Lung (tissue), 12 donors: ENCODE data around the gene PRDM12. TPM values are rescaled to one million over a fixed set of nuclear protein-coding genes. Genes with fewer than 3 reads are reported as not detected.
"Not testable (repeated sequence)": the region's sequence is repeated elsewhere in the genome, so short reads cannot be mapped to it uniquely, and the experiment has no call there.

Source experiments
- ATAC-seq: fragments of 200-7000 bp; cut with Tn5 transposase; one replicate; pipeline ENCODE4 v1.9.1; 2020; ENCODE audit warnings: moderate number of reproducible peaks; ENCODE audit not compliant: insufficient read depth, low FRiP score
- DNase-seq, 3 donors: peaks; one replicate each; pipeline ENCODE4 v3.0.0-alpha.2; 2013 to 2017
- H3K27ac ChIP-seq, 2 donors: one replicate each; pipeline ENCODE4 v1.5.1; 2013; ENCODE audit warnings: mild to moderate bottlenecking in 2 of 2, moderate library complexity in 2 of 2, control low read depth in 1 of 2, inconsistent platforms in 1 of 2, low read depth in 1 of 2, low read length in 1 of 2
- H3K27me3 ChIP-seq, 3 donors: one replicate each; pipeline ENCODE4 v1.5.1; 2013; ENCODE audit warnings: low read length in 2 of 3; ENCODE audit not compliant: control insufficient read depth in 3 of 3, insufficient read depth in 3 of 3
- H3K36me3 ChIP-seq, 4 donors: one replicate each; pipeline ENCODE4 v1.5.1; 2013; ENCODE audit warnings: low read length in 4 of 4, mild to moderate bottlenecking in 1 of 4, moderate library complexity in 1 of 4; ENCODE audit not compliant: control insufficient read depth in 4 of 4, insufficient read depth in 4 of 4
- H3K4me1 ChIP-seq, 5 donors: one replicate each; pipeline ENCODE4 v1.5.1; 2013; ENCODE audit warnings: low read length in 5 of 5, mild to moderate bottlenecking in 2 of 5, moderate library complexity in 1 of 5; ENCODE audit not compliant: control insufficient read depth in 5 of 5, insufficient read depth in 5 of 5
- H3K4me3 ChIP-seq: one replicate; pipeline ENCODE4 v1.5.1; 2013; ENCODE audit warnings: mild to moderate bottlenecking, control low read depth, moderate library complexity
- H3K9ac ChIP-seq, 2 donors: one replicate each; pipeline ENCODE4 v1.5.1; 2013; ENCODE audit warnings: low read length in 2 of 2, control low read depth in 1 of 2; ENCODE audit not compliant: insufficient read depth in 1 of 2
- H3K9me3 ChIP-seq, 4 donors: one replicate each; pipeline ENCODE4 v1.5.1; 2013; ENCODE audit warnings: low read length in 3 of 4, mild to moderate bottlenecking in 1 of 4, moderate library complexity in 1 of 4; ENCODE audit not compliant: control insufficient read depth in 4 of 4, insufficient read depth in 3 of 4
- WGBS, 2 donors: extraction: QIAGEN DNeasy Blood & Tissue Kit; methylation state at CpG; one replicate each; pipeline ENCODE4 v1.1.7; 2013; 5-methylcytosine and 5-hydroxymethylcytosine counted together
- polyA plus RNA-seq, 2 donors: library from polyadenylated mRNA; stranded (reverse); fragments of 200-250 nt; gene quantifications; one replicate each; pipeline ENCODE4 v1.2.1, GENCODE V29; 2013
- total RNA-seq, 2 donors: library from RNA; depleted of rRNA in 1 of 2; stranded (reverse); fragments of >200 nt in 1 of 2; gene quantifications; one replicate each; pipeline ENCODE4 v1.2.1, GENCODE V29; 2014 to 2021
- TF ChIP-seq, protein P1 (sequence below): IDR thresholded peaks from 2 replicates; pipeline ENCODE4 v1.5.1; 2012; ENCODE audit warnings: mild to moderate bottlenecking; ENCODE audit errors: control extremely low read depth, extremely low read depth
- donor health status: control.
- donor health status: control.
- donor health status: Bipolar disorder and iron deficiency.
- donor health status: healthy.
- donor health status: DM: yes; HTN: yes; CAD: no.

Gene PRDM12
- total and polyA plus RNA-seq, 4 donors, result 0.05 to 0.09 TPM; not detected in 2

DNA sequence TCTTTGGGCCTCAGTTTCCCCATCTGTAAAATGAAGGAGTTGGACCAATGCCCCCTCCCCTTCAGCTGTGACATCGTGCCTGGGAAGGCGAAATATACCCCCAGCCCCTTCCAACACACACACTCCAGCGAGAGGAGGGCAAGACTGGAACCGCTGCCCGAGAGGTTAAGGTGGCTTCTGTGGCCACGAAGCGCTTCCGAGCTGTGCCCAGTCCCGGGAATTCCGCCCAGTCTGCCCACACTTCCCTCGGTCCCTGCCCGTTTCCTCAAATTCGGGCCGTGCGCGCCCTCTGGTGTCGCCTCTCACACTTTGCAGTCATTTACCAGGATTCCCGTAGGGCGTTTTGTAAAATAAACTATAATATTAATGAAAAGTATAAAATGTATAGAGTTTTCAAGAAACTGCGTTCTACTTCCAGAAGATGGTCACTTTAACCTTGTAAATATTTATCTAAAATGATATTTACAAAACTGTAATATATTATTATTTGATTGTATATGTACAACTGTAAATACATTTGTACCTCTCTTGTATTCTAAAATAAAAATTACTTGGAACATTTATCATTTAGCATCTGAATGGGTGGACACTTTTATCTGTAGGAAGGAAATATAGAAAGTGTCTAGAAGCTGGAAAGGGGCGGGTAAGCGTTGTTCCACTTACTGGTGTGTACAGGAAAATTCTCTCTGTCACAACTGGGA is 18.2 kb downstream of the PRDM12 start:
- H3K36me3 ChIP-seq, result no peaks in the 10 kb centered on the region
- peak; percentile 73 for ATAC-seq
- WGBS, 2 donors, result 4% methylated on average over 22 of the region's 22 CpGs
- peak; percentile 70 to 74 (median 70) for DNase-seq
- H3K27me3 ChIP-seq, result peaks cover 0 to 31% (median 11%) of the 10 kb centered on the region in 3 donors
- H3K9me3 ChIP-seq, result peaks cover 0 to 5% (median 0%) of the 10 kb centered on the region in 4 donors
- TF ChIP-seq, protein P1, sequence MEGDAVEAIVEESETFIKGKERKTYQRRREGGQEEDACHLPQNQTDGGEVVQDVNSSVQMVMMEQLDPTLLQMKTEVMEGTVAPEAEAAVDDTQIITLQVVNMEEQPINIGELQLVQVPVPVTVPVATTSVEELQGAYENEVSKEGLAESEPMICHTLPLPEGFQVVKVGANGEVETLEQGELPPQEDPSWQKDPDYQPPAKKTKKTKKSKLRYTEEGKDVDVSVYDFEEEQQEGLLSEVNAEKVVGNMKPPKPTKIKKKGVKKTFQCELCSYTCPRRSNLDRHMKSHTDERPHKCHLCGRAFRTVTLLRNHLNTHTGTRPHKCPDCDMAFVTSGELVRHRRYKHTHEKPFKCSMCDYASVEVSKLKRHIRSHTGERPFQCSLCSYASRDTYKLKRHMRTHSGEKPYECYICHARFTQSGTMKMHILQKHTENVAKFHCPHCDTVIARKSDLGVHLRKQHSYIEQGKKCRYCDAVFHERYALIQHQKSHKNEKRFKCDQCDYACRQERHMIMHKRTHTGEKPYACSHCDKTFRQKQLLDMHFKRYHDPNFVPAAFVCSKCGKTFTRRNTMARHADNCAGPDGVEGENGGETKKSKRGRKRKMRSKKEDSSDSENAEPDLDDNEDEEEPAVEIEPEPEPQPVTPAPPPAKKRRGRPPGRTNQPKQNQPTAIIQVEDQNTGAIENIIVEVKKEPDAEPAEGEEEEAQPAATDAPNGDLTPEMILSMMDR, result peak; percentile 74
- no peak overlapping the region for H3K9ac ChIP-seq
- H3K4me1 ChIP-seq, result peaks cover 0 to 8% (median 0%) of the 10 kb centered on the region in 5 donors
- no peak overlapping the region for H3K4me3 ChIP-seq
- no peak overlapping the region for H3K27ac ChIP-seq

DNA sequence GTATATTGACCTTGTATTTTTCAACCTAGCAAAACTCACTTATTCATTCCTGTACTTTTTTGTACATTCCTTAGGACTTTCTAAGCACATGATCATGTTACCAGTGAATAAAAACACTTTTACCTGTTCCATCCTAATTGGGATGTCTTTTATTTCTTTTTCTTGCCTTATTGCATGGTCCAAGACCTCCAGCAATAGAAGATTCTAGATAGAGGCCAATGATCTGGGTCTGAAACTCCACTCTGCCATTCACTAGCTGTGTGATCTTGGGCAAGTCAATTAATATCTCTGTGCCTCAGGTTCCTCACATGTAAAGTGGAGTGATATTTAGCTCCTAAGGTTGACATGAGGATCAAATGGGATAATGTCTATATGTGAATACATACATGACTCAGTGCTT is 20.7 kb downstream of the PRDM12 start:
- no peak overlapping the region for H3K4me3 ChIP-seq
- no peaks in the 10 kb centered on the region for H3K36me3 ChIP-seq
- DNase-seq, result no peak
- no peak overlapping the region for H3K9ac ChIP-seq
- peaks cover 0 to 5% (median 0%) of the 10 kb centered on the region in 4 donors for H3K9me3 ChIP-seq
- peaks cover 0 to 12% (median 4%) of the 10 kb centered on the region in 5 donors for H3K4me1 ChIP-seq
- peaks cover 0 to 20% (median 8%) of the 10 kb centered on the region in 3 donors for H3K27me3 ChIP-seq
- ATAC-seq, result no peak
- no peak overlapping the region for H3K27ac ChIP-seq
- TF ChIP-seq, protein P1, result no peak

DNA sequence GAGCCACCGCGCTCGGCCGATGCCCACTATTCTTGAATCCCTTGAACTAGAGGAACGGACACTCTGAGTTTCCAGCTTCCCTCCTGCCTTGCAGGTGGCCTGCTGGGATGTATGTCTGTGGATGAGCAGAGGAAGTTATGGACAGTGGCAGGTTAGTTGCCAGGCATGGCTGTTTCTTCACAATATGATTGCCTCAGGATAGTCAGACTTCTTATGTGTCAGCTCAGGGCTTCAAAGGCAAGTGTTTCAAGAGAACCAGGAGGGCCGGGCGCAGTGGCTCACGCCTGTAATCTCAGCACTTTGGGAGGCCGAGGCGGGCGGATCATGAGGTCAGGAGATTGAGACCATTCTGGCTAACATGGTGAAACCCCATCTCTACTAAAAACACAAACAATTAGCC is 21.6 kb downstream of the PRDM12 start:
- Histone ChIP-seq H3K27me3 (peaks cover 0 to 11% (median 3%) of the 10 kb centered on the region in 3 donors), H3K4me1 (peaks cover 0 to 18% (median 4%) of the 10 kb centered on the region in 5 donors)
- H3K9me3 ChIP-seq, H3K36me3 ChIP-seq, H3K27ac ChIP-seq, DNase-seq, H3K4me3 ChIP-seq, ATAC-seq, H3K9ac ChIP-seq: not testable (repeated sequence)
- WGBS, 2 donors, result 93% methylated on average over 11 of the region's 11 CpGs

DNA sequence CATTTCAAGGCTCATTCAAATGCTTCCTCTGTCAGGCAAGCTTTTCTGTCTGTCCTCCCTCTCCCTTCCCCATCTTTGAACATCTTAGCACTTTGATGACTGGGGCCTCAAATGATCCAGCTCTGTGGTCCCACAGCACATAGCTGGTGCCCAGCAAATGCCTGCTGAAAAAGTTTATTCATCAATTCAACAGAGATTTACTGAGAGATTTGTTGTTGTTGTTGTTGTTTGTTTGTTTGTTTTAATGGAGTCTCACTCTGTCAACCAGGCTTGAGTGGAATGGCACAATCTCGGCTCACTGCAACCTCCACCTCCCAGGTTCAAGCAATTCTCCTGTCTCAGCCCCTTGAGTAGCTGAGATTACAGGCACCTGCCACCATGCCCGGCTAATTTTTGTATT is 23.2 kb downstream of the PRDM12 start:
- DNase-seq, result no peak
- Histone ChIP-seq H3K27ac (no peak overlapping the region), H3K9ac (no peak overlapping the region), H3K36me3 (no peaks in the 10 kb centered on the region), H3K27me3 (no peaks in the 10 kb centered on the region), H3K4me1 (peaks cover 0 to 10% (median 0%) of the 10 kb centered on the region in 5 donors), H3K4me3 (no peak overlapping the region), H3K9me3 (peaks cover 0 to 5% (median 0%) of the 10 kb centered on the region in 4 donors)
- TF ChIP-seq, protein P1, result no peak
- no peak for ATAC-seq
- WGBS, 2 donors, result 95% methylated on average over 2 of the region's 2 CpGs
